UCSD-AML1 (cell line): ENCODE data around the gene SIX3.

Experiments used
- DNase-seq: peaks from one replicate; lab custom pipeline; 2025; ENCODE audit not compliant: unreplicated experiment; lab: John Stamatoyannopoulos, UW

SIX3 gene

DNA sequence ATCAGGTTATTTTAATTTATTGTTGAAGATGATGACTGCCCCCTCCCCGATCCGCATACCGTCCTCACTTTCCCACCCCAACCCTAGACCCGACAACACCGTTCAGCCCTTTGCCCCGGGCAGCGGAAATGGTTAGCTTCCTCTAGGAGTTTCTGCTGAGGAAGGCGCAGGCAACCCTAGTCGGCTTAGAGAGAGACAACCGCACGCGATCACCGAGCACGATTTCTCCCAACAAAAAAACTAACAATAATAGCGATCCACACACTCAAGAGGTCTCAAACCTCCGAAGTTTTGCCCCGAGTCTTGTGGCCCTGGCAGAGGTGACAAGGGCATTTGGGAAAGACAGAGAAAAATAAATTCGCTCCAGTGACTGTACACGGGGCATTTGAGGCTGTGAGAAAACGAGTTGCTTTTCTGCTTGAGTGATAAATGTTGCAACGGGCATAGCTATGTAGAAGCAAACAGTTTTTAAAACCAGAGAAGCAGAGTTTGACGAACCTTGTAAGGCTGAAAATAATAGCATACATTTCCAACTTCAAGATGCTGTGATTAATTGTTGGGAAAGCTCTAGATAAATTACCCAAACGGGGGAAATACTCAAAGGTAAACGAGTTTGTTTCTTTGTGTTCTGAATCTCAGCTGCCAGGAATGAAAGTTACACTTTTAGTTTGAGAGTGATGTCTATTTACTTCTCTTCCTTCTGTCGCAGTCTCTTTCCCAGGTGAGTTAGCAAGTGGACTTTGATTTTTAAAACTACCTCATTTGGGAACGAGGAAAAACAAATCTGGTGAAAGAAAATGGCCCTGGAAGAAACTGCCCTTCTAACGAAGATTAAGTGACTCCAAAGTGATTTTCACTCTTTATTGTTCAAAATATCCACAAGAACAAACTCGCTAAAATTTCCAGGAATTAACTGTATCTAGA is 11.0 kb upstream of the SIX3 start:
- no peak for DNase-seq

DNA sequence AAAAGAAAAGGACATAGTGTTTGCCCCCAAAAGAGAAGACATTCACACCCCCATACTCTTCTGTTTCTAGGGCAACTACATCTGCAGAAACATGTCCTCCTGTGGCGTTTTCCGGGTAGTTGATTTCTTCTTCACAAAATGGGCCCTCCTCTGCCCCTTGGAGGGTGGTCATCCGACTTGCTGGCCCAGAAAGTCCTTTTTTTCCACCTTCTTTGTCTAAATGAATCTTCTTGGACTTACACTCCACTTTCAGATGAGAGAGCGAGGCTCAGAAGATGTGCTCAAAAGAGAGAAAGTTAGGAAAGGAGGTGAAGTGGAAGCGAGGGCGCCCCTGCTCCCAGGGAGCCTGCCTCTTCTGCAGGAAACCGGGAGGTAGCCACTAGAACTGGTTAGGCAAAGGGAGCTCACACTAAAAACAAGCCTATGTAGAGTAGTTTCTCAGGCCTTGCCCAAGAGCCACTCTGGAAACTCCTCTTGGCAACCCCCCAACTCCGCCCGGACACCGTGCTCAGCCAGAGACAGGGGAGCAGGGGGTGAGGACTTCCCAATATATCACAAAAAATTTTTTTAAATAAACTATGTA is 10.2 kb upstream of the SIX3 start:
- no peak for DNase-seq

DNA sequence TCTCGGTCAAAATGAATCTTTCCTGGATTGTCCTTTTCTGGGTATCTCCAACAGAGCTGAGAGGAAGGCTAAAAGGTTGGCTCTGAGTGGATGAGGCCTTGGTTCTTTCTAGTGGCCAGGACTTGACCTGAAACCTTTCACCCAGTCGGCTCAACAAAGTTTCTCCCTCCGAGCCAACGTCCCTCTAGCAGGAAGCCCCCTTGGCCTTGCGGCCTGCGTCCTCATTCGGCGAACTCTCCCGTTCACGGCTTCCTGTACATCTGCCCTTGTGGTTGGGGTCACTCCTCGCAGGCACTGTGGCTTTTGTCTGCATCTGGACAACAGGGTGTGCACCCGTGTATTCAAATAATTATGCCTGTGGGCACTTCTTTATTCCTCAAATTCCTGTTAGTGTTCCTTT is 9.4 kb upstream of the SIX3 start:
- DNase-seq: no peak

DNA sequence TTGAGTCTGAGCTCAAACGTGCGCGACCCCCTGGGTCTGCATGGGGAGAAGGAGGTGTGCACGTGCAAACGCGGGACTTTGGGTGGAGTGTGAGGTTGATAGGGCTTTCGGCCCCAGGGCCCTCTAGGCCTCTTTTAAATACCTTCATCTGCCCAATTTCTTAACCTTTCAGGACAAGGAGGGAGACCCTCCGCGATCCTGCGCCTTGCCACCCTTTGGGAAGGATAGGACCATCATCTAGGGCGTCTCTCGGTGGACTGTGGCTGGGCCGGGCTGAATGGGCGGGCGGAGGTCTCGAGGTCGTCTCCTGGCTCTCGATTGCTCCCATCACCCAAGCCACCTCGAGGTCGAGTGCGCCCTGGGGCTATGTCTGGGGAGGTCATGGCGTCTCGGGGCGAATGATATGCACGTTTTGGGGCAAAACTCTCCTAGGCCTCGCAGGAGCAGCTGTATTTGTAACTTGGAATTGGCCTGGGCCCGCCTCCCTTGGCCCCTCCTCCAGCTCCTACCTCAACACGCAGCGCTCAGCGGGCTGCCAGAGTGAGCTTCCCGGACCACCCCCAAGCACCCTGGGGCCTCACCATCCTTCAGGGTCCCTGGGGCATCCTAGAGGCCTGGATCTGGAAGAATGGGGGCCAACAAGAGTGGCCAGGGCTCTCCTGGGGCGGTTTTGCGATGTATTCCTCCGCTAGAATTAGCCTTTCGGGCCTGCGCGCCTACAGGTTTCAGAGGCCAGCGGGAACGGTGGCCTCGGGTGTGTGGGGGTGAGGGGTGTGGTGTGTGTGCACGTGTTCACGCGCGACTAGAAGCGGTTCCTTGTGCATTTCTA is 8.7 kb upstream of the SIX3 start:
- no peak for DNase-seq

DNA sequence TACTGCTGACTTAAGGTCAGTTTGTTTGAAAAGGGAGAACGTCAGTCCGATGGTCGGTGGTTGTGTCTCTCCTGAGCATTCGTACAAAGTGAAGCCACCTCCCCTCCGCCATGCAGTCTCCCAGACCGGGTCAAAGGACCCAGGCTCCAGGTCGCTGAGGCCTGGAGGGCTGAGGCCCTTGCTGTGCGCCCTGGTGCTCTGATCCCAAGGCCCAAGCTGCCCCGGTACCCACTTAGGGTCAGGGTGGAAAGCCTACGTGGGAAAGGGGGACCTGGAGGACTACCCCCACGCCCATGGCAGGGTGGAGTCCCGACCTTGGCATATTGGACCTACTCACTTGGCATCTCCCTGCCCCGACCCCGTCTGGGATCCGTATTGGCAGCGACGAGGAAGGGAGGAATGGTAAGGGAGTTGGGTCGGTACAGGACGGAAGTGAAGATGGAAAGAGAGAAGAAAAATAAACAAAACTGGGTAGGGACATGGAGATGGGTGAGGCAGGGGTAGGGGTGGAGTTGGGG is 8.0 kb upstream of the SIX3 start:
- no peak for DNase-seq

DNA sequence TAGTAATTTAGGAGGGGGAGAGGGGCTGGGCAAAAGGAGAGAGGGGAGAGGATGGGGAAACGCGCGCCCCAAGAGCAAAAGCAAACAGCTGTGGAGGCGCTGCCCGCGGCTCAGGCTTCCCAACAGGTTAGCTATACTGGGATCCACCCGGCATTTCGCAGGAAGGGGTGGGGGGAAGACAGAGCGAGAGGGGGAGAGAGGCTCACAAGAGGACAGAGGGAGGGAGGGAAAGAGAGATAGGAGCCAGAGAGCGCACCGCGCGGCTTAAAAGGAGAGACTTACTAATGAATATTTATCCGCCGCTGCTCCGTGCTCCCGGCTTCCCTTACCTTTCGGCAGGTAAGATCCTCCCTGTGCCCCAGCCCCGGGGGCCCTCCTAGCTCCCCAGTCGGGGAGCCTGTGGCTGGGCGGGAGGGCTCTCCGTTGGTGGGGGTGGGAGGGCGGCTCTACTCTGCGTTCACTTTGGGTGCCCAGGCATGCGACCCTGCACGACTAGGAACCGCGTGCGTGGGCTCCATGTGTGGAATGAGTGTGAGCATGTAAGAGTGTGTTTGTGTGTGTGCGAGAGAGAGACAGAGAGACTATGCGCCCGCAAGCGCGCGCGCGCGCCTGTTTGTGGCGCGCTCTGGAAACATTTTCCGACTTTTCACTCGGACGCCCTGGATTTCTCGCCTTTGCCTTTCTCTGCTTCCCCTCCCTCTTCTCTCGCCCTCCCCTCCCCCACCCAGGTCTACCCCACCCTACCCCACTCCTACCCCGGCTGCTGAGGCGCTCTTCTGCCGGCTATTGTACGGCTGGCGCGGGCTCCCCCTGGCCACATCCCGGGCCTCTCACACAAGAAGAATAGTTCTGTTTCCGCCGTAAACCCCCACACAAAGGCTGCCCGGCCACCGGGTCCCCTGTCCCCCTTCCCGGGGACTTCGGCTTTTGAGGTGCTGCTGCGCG is 7.2 kb upstream of the SIX3 start:
- DNase-seq: no peak

DNA sequence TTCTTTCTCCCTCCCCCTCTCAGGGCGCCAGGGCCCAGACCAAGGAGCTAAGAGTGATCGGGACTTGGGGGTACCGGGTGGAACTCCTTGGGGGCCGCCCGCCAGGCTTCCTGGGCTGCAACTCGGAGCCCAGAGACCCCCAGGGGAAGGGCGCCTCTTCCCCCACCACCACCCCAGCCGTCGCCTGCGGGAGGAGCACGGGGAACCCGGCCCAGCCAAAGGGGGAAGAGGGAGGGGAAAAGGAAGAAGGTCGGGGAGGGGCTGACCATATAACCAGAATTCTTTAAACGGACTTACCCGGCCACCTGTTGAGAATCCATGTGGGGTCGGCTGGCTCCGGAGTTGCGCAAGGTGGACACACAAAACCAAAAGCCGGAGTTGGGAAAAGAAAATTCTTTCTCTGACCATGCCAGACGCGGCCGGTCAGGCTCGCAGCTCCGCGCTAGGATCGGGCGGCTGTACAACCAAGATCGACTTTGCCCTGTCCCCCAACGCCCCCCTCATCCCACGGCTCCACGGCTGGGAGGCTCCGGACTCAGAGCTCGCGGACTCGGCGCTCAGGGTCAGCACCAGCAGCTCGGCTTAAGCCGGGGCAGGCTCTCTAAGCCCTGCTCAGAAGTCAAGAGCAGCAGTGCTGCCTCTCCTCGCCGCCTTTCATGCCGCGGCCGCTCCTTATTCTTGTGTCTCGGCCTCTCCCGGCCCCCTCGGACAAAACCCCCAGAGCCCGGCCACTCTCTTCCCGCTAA is 6.3 kb upstream of the SIX3 start:
- no peak for DNase-seq

DNA sequence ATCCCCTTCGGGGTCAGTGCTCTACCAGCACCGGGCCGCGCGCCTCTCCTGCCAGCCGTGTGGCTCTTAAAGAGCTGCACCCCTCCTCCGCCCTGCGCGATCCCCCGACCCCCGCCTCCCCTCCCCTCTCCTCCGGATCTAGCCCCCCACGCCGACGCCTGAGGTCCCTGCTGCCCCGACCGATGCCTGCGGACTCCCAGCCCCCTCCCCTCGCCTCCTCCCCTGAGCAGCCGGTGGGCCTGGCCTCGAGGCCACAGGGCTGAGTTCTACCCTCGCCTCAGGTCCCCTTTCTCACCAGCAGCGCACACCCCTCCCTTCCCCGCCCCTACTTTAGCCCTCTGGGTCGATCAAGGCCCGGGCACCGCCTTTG is 5.8 kb upstream of the SIX3 start:
- no peak for DNase-seq

DNA sequence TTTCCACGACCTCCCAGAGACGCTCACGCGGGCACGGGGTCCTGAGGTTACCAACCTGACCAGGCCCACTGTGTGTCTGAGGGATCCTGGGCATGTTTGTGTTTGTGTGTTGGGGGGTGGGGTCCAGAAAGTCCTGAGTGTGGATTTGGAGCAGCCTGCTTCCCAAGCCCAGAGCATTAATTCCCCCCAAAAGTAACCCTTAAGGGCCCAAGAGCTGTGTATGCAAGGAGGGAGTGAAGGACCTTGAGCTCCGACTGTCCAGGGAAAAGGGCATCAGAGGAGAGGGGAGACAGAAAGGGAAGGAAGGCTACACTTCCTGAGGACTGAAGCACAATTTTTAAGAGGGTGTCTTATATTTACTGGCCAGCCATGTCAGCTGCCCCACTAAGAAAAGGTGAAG is 5.2 kb upstream of the SIX3 start:
- no peak for DNase-seq

DNA sequence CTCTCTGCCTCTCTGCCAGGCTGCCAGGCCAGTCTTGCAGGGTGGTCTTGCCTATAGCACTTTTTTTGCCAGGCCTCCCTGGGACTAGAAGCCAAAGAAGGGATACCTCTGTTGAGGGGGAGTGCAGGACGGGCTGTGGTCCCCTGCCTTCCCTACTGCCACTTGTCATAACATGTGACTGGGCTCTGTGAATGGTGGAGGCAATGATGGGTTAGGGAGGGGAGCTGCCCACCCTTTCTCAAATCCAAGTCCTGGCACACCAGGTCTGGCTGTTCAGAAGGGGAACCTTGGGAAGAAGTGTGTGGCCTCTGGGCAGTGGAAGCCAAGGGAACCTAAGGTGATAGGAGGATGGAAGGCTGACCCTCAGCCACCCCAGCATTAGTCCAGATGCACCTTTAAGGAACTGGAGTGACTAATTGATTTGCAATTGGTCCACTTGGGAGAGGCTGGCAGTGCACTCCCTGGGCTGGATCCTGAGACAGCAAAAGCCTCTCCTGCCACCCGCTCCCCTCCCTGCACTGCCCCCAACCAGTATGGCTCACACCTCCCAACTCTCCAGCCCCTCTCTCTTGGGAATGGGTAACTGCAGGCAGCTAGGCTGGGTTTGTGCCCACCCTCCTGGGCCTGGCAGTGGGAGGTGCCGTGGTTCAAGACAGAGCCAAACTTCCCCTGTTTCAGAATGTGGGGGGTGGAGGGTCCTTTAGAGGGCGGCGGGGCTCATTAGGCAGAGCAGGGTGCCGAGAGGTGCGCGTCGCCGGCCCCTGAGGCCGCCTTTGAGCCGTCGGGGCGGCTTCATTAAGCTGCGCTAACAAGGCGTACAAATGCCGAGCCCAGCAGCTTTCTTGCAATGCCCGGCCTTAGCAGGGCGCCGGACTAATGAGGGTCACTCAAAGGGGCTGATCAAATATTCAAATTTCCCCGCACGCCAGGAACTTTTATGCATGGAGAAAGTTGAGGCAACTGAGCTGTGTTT is 4.5 kb upstream of the SIX3 start:
- no peak for DNase-seq

DNA sequence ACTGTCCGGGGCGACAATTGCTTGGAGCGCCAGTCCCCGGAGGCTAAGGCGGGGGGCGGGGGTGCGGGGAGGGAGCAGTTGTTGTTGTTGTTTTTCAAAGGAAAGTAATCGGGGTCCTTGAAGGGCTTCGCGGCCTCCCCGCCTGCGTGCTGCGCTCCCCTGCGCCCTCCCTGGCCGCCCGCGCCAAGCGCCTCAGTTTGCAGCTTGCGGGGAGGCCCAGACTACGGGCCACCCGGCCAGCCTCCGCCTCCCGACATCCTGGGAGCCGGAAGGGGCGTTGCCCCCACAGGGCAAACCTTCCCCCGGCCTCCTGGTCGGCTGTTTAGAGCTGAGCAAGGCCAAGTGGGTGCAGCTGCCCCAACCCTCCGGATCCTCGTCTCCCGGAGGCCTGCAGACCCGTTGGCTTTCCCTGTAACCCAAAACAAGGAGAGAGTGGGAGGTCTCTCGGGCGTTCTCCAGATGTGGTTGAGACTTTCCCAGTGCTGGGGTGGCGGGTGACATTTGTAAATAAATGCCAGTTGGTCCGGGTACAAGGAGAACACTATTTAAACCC is 3.7 kb upstream of the SIX3 start:
- DNase-seq: no peak

DNA sequence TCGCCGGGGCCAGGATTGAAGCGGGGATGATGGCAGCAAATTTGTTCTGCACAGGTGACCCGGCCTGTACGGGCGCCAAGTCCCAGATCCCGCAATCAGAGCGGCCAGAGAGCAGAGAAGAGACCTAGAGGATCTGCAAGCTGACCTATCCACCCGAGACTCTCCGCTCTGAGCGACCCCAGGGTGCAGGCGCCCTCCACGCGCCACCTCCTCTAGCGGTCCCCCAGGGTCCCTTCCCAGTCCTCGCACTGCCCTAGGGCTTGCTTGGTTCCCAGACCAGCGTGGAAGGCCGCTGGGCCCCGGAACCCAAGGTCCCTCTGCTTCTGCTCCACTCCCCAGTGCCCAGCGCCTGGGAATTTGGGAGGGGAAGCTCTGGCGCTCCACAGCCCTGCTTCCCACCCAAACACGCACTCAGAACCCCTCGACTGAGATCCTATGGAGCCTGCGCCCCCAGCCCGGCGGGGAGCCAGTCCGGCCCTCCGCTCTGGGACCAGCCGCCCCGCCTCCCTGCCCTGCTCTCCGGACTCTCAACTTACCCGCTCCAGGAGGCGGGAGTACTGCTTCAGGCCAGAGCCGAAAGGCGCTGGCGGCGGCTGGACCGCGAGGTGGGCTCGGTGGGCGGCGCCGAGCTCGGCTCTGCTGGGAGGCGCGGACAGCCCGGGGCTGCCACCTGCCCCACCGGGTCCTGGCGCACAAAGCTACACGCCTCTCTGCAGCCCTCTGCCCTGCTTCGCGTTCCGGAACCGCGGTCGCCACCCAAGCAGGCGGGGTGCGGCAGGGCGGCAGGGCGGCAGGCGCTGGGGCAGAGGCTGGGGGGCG is 3.0 kb upstream of the SIX3 start:
- no peak for DNase-seq

DNA sequence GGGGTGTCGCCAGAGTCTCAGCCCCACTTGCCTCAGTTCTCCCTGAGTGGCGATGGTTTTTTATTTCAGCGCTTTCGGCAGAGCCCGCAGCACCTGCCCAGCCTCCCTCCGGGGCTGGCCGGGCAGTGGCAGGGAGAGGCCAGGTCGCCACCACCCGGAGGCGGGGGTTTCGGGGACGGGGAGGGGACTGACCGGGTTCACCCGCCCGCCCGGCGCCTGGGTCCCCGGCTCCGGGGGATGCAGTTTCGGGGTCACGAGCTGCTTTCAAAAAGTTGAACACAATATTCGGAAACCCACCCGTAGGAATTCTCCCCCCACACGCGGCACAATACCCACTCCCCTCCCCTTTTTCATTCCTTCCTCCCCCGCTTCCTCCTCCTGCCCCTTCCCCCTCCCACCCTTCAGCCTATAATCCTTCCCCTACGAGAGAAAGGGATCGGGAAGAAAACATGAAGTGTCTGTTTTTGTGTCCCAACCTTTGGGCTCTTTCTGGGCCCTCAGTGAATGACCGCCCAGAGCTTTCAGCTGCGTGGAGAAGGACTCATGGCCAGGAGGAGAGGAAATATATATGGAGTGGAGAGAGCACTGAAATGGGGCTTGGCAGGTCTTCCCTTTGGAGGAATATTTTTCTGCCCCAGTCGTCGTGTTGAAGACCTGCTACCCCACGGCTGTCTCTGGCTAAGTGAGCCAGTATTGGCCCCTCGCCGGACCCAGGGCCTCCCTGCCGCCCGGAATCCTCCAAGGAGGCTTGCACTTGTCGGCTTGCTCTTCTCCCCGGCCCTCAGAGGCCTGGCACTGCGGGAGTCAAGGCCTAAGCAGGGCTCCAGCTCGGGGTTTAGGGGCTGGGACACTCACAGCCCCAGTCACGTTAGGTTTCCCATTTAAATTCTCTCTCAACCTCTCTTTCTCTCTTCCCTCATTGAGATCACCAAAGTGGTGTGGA is 2.1 kb upstream of the SIX3 start:
- DNase-seq: no peak

DNA sequence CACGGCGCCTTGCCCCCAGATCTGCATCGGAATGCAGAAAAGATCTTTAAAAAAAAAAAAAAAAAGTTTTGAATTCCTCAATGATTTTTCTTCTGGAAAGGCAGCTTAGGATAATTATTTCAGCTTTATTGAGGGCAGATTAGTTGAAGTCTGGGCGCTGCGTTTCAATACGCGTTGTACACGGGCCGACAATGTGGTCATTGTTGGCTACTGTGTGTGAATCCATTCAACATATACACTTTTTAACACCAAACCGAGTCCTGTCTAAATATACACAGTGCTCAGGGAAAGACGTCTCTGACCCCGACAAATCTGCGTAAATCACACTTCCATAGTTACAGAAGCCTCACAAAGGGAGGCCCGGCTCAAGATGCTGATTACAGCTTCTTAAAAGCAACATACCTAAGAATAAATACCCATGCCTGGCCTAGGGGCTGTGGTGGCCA is 1.4 kb upstream of the SIX3 start:
- DNase-seq: no peak

DNA sequence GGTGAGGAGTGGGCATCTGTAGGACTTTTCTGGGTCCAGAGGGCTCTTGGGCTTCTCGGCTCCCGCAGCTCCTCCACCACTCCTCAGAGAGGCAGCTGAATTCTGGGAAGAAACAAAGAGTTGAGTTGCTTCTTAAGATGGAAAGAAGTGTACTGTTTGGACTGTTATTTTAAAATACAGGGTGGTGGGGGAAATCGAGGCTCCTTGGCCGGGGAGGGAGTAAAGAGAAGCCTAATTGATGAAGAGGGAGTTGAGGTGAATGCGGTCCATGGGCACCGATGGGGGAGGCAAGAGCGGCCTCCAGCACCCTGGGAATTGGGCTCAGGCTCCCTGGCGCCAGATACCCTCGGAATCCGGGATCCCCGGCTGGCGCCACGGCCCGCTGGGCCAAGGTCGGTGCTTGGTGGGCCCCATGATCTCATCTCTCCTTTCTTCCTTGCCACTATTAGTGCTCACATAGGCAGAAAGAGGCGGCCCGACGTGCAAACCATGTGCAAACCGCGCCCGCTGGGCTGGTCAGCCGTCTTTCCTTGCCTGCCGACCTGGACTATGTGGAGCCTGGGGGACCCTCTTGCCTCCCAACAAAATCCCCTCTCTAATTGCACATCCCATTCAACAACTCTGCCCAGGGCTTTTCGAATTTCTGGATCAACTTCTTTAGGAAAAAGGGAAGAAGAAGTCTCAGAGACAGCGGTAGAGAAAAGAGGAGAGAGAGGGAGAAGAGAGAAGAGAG is 604 bp upstream of the SIX3 start:
- no peak for DNase-seq
